Measurements from ENCODE around the gene ATP2B2. TPM values are rescaled to one million over a fixed set of nuclear protein-coding genes. Genes with fewer than 3 reads are reported as not detected.

ATP2B2 gene
- polyA plus RNA-seq, 2 of the 4 experiments (the other 2 are of a cell fraction): 0.03 to 0.04 TPM

GRCh38 chr3:10494180-10494579, 11.2 kb downstream of the ATP2B2 start:
- Histone ChIP-seq H3K4me2 (no peak overlapping the region), H3K27ac (no peak overlapping the region), H3K4me3 (no peak overlapping the region), H3K4me1 (peaks cover 17% of the 10 kb centered on the region), H3K9me3 (no peaks in the 10 kb centered on the region)
- no peak for FAIRE-seq
- 31% methylated on average over 3 of the region's 3 CpGs for WGBS (ENCODE audit: missing lambda C conversion rate)
- DNase-seq (ENCODE audit: low read depth in 1 of 2, low spot score in 1 of 2): no peak
- CTCF ChIA-PET: no interaction called here
- POLR2A ChIA-PET: no interaction called here
- TF ChIP-seq BHLHE40 (IDR thresholded peaks at IDR 0.05; ENCODE audit: low read depth, low read length): no peak
- TF ChIP-seq TP53 (CRISPR knock-in tag; IDR thresholded peaks at IDR 0.05): no peak
- no peak for TF ChIP-seq HES2 (IDR thresholded peaks at IDR 0.05)
- no peak for TF ChIP-seq RFX5 (IDR thresholded peaks at IDR 0.05)
- no peak for TF ChIP-seq HOXB13 (CRISPR knock-in tag; IDR thresholded peaks at IDR 0.05; ENCODE audit: low read depth)
- TF ChIP-seq EHMT2 (IDR thresholded peaks at IDR 0.05; ENCODE audit: low read depth): no peak
- no peak for TF ChIP-seq MYC (IDR thresholded peaks at IDR 0.05; ENCODE audit: borderline replicate concordance, low read length)
- no peak for TF ChIP-seq JUN (IDR thresholded peaks at IDR 0.05)
- no peak for TF ChIP-seq PHF8 (IDR thresholded peaks at IDR 0.05; ENCODE audit: borderline replicate concordance, low read depth)
- no peak for TF ChIP-seq ZNF302 (CRISPR knock-in tag; IDR thresholded peaks at IDR 0.05)
- no peak for TF ChIP-seq SMC3 (IDR thresholded peaks at IDR 0.05)
- TF ChIP-seq POLR2AphosphoS2 (conservative IDR thresholded peaks at IDR 0.05; ENCODE audit: low read length): no peak
- TF ChIP-seq KDM1A (IDR thresholded peaks at IDR 0.05; ENCODE audit: low read depth): no peak
- TF ChIP-seq FOSB (CRISPR knock-in tag; IDR thresholded peaks at IDR 0.05): no peak
- no peak for TF ChIP-seq PBX3 (IDR thresholded peaks at IDR 0.05)
- no peak for TF ChIP-seq ZSCAN20 (CRISPR knock-in tag; IDR thresholded peaks at IDR 0.05)
- no peak for TF ChIP-seq BCL3 (IDR thresholded peaks at IDR 0.05)
- no peak for TF ChIP-seq EHF (CRISPR knock-in tag; IDR thresholded peaks at IDR 0.05)
- no peak for ATAC-seq

- POLR2A ChIA-PET: no interaction called here
- ATAC-seq (no peak), DNase-seq (ENCODE audit: low read depth in 1 of 2, low spot score in 1 of 2) (no peak), FAIRE-seq (no peak)
- Histone ChIP-seq H3K4me2 (no peak overlapping the region), H3K9me3 (no peaks in the 10 kb centered on the region), H3K4me3 (no peak overlapping the region), H3K4me1 (peaks cover 17% of the 10 kb centered on the region), H3K27ac (no peak overlapping the region)
- TF ChIP-seq RFX5 (IDR thresholded peaks at IDR 0.05) (no peak), EHF (CRISPR knock-in tag; IDR thresholded peaks at IDR 0.05) (no peak), POLR2AphosphoS2 (conservative IDR thresholded peaks at IDR 0.05; ENCODE audit: low read length) (no peak), ELK1 (IDR thresholded peaks at IDR 0.05; ENCODE audit: low read depth, low read length) (no peak), ZNF302 (CRISPR knock-in tag; IDR thresholded peaks at IDR 0.05) (no peak), HMGXB4 (CRISPR knock-in tag; IDR thresholded peaks at IDR 0.05; ENCODE audit: borderline replicate concordance) (no peak)
- CTCF ChIA-PET: no interaction called here
- 45% methylated on average over 4 of the region's 4 CpGs for WGBS (ENCODE audit: missing lambda C conversion rate)
These were observed 12.2 kb downstream of the ATP2B2 start for GRCh38 chr3:10493202-10493589.
